IMR-90 (cell line): ENCODE measurements around the gene PNMA6F. TPM values are rescaled to one million over a fixed set of nuclear protein-coding genes. Genes with fewer than 3 reads are reported as not detected.
"Not testable (repeated sequence)": the region's sequence is repeated elsewhere in the genome, so short reads cannot be mapped to it uniquely, and the experiment has no call there.

Source experiments
- ATAC-seq: fragments of 200-7000 bp; cut with Tn5 transposase; 2 replicates; pipeline ENCODE4 v1.9.1; 2020; ENCODE audit warnings: low read depth, mild to moderate bottlenecking, moderate library complexity
- BruUV-seq: library from RNA; stranded (reverse); fragments of 400-500 nt; replicated peaks from 2 replicates; lab custom pipeline; 2021; lab: Mats Ljungman, UMichigan
- CTCF ChIA-PET: fragments of 300-600 bp; formaldehyde crosslinking; extraction: SDS; loops from one replicate; lab custom pipeline; 2021; ENCODE audit warnings: antibody characterized with exemption; lab: Yijun Ruan, JAX
- POLR2A ChIA-PET: fragments of 300-600 bp; sonication (Branson Sonifier 250); formaldehyde crosslinking; loops from one replicate; lab custom pipeline; 2022; ENCODE audit warnings: antibody characterized with exemption; ENCODE audit not compliant: unreplicated experiment; lab: Charles Lee
- DNase-seq: peaks from one replicate; pipeline ENCODE4 v3.0.0; 2013
- H2AFZ ChIP-seq: replicated peaks from 2 replicates; pipeline ENCODE3; 2013; ENCODE audit warnings: low read length, mild to moderate bottlenecking; ENCODE audit not compliant: poor library complexity
- H2AK5ac ChIP-seq: 2 replicates; pipeline ENCODE4 v1.6.1; 2013; ENCODE audit warnings: low read depth, low read length, inconsistent platforms
- H2AK9ac ChIP-seq: replicated peaks from 2 replicates; pipeline ENCODE3; 2013; ENCODE audit warnings: mild to moderate bottlenecking, low read depth, low read length, moderate library complexity; ENCODE audit not compliant: poor library complexity
- H2BK120ac ChIP-seq: 2 replicates; pipeline ENCODE4 v1.6.1; 2013; ENCODE audit warnings: low read depth, low read length, inconsistent platforms
- H2BK15ac ChIP-seq: 3 replicates; pipeline ENCODE4 v1.6.1; 2013; ENCODE audit warnings: low read depth, low read length, inconsistent platforms
- H2BK20ac ChIP-seq: 2 replicates; pipeline ENCODE4 v1.6.1; 2013; ENCODE audit warnings: low read depth, mild to moderate bottlenecking, inconsistent platforms, low read length, moderate library complexity
- H2BK5ac ChIP-seq: 2 replicates; pipeline ENCODE4 v1.6.1; 2013; ENCODE audit warnings: mild to moderate bottlenecking, low read depth, low read length, inconsistent platforms; ENCODE audit not compliant: poor library complexity, severe bottlenecking
- H3K14ac ChIP-seq: replicated peaks from 2 replicates; pipeline ENCODE4 v1.6.1; 2013; ENCODE audit warnings: low read depth, low read length, inconsistent platforms
- H3K18ac ChIP-seq: 2 replicates; pipeline ENCODE4 v1.6.1; 2013; ENCODE audit warnings: low read depth, low read length, control low read depth
- H3K23ac ChIP-seq: 2 replicates; pipeline ENCODE4 v1.6.1; 2013; ENCODE audit warnings: low read depth, low read length, inconsistent platforms
- H3K27ac ChIP-seq: 2 replicates; pipeline ENCODE4 v1.5.1; 2013; ENCODE audit warnings: mild to moderate bottlenecking, control low read depth, low read length; ENCODE audit not compliant: insufficient read depth
- H3K27me3 ChIP-seq: 2 replicates; pipeline ENCODE4 v1.6.1; 2013; ENCODE audit warnings: low read length; ENCODE audit not compliant: control insufficient read depth, insufficient read depth
- H3K36me3 ChIP-seq: 2 replicates; pipeline ENCODE4 v1.6.1; 2013; ENCODE audit warnings: low read length, mixed read lengths; ENCODE audit not compliant: control insufficient read depth, insufficient read depth
- H3K4ac ChIP-seq: 2 replicates; pipeline ENCODE4 v1.6.1; 2013; ENCODE audit warnings: low read depth, low read length, inconsistent platforms
- H3K4me1 ChIP-seq: 2 replicates; pipeline ENCODE4 v1.6.1; 2013; ENCODE audit warnings: low read length, mixed read lengths; ENCODE audit not compliant: control insufficient read depth, insufficient read depth
- H3K4me2 ChIP-seq: 2 replicates; pipeline ENCODE4 v1.6.1; 2013; ENCODE audit warnings: low read depth, mild to moderate bottlenecking, control low read depth, low read length, moderate library complexity
- H3K4me3 ChIP-seq: 2 replicates; pipeline ENCODE4 v1.5.1; 2013; ENCODE audit warnings: low read depth, mild to moderate bottlenecking, control low read depth, low read length, moderate library complexity; ENCODE audit not compliant: insufficient read depth
- H3K56ac ChIP-seq: 2 replicates; pipeline ENCODE4 v1.6.1; 2013; ENCODE audit warnings: low read length, inconsistent platforms; ENCODE audit not compliant: insufficient read depth; ENCODE audit errors: extremely low read depth
- H3K79me1 ChIP-seq, 2 experiments: 2 replicates each; pipeline ENCODE4 v1.6.1; 2013; ENCODE audit warnings: low read length in 2 of 2, inconsistent platforms in 1 of 2, low read depth in 1 of 2
- H3K9ac ChIP-seq: 2 replicates; pipeline ENCODE4 v1.6.1; 2013; ENCODE audit warnings: low read depth, low read length, control low read depth
- H3K9me1 ChIP-seq: 2 replicates; pipeline ENCODE4 v1.6.1; 2013; ENCODE audit warnings: low read length, inconsistent platforms; ENCODE audit not compliant: insufficient read depth
- H3K9me3 ChIP-seq: 2 replicates; pipeline ENCODE4 v1.6.1; 2013; ENCODE audit warnings: low read length; ENCODE audit not compliant: control insufficient read depth, insufficient read depth
- H4K20me1 ChIP-seq: 2 replicates; pipeline ENCODE4 v1.6.1; 2013; ENCODE audit warnings: low read length, inconsistent platforms; ENCODE audit not compliant: insufficient read depth
- H4K5ac ChIP-seq: 2 replicates; pipeline ENCODE4 v1.6.1; 2013; ENCODE audit warnings: mild to moderate bottlenecking, low read depth, low read length, control low read depth
- H4K8ac ChIP-seq, 2 experiments: 2 replicates each; pipeline ENCODE4 v1.6.1; 2013; ENCODE audit warnings: low read depth in 2 of 2, low read length in 2 of 2, control low read depth in 1 of 2, inconsistent platforms in 1 of 2
- H4K91ac ChIP-seq: 2 replicates; pipeline ENCODE4 v1.6.1; 2013; ENCODE audit warnings: low read depth, low read length, inconsistent platforms; ENCODE audit not compliant: insufficient read depth
- WGBS, 2 experiments: methylation state at CpG; one replicate each; pipeline versions ENCODE4 v1.1.5 to v1.1.7; 2013; ENCODE audit warnings: missing lambda C conversion rate in 2 of 2; ENCODE audit not compliant: insufficient read length in 1 of 2; ENCODE audit errors: extremely low coverage in 2 of 2; 5-methylcytosine and 5-hydroxymethylcytosine counted together
- dilution Hi-C: fragments of 300-500 bp; cut with HindIII; formaldehyde crosslinking; loops from one replicate; pipeline ENCODE4 v1.14.3; 2018; ENCODE audit warnings: low sequenced_read_pairs; ENCODE audit not compliant: unreplicated experiment
- in situ Hi-C: fragments of 300-500 bp; cut with MboI; formaldehyde crosslinking; loops from 3 replicates; pipeline ENCODE4 v1.14.3; 2019; ENCODE audit warnings: low sequenced_read_pairs, inconsistent platforms, mixed read lengths
- intact Hi-C: fragments of 100-400 bp; cut with micrococcal nuclease; formaldehyde crosslinking; loops from 2 replicates; pipeline ENCODE4 v1.10.0; 2022
- polyA plus RNA-seq, 3 experiments: library from polyadenylated mRNA; depleted of rRNA; stranded (reverse); fragments of >200 nt; gene quantifications; 2 replicates each; pipeline ENCODE4 v1.2.3, GENCODE V29; 2012; ENCODE audit warnings: low replicate concordance in 1 of 3
- total RNA-seq: library from RNA; depleted of rRNA; stranded (reverse); fragments of >200 nt; gene quantifications from 2 replicates; pipeline ENCODE4 v1.2.3, GENCODE V29; 2012

PNMA6F gene
- total and polyA plus RNA-seq, 2 of the 4 experiments (the other 2 are of a cell fraction): not detected

GRCh38 chrX:153281784-153282183 lies 39.8 kb downstream of the PNMA6F start:
- POLR2A ChIA-PET: not testable (repeated sequence)

GRCh38 chrX:153279304-153279703 lies 42.3 kb downstream of the PNMA6F start:
- H3K23ac ChIP-seq, BruUV-seq, in situ Hi-C loops, DNase-seq, H2BK5ac ChIP-seq, H3K4ac ChIP-seq, CTCF ChIA-PET, H4K5ac ChIP-seq, H2AK9ac ChIP-seq, H3K4me3 ChIP-seq, H2AK5ac ChIP-seq, H2BK120ac ChIP-seq, ATAC-seq, H3K27me3 ChIP-seq, H4K20me1 ChIP-seq, H3K9me1 ChIP-seq, H3K79me1 ChIP-seq, POLR2A ChIA-PET, H3K56ac ChIP-seq, H3K9me3 ChIP-seq, H3K18ac ChIP-seq, H3K4me2 ChIP-seq, H3K9ac ChIP-seq, dilution Hi-C loops, H2BK15ac ChIP-seq, H3K4me1 ChIP-seq, intact Hi-C loops, H3K14ac ChIP-seq, H3K27ac ChIP-seq, H4K8ac ChIP-seq, H4K91ac ChIP-seq, H3K36me3 ChIP-seq, H2AFZ ChIP-seq, H2BK20ac ChIP-seq: not testable (repeated sequence)
- no CpG with 5 or more reads among the region's 8 CpGs for WGBS, 2 experiments

More at GRCh38 chrX:153281784-153282183, 39.8 kb downstream of the PNMA6F start:
- H3K18ac ChIP-seq, H3K4ac ChIP-seq, H2AK5ac ChIP-seq, H3K79me1 ChIP-seq, H3K36me3 ChIP-seq, H4K8ac ChIP-seq, H3K9me1 ChIP-seq, H4K20me1 ChIP-seq, H3K23ac ChIP-seq, intact Hi-C loops, H3K27me3 ChIP-seq, CTCF ChIA-PET, H3K9ac ChIP-seq, dilution Hi-C loops, H3K14ac ChIP-seq, H3K9me3 ChIP-seq, H3K56ac ChIP-seq, H3K27ac ChIP-seq, H2BK120ac ChIP-seq, H2BK20ac ChIP-seq, in situ Hi-C loops, DNase-seq, H2BK15ac ChIP-seq, H2AK9ac ChIP-seq, H3K4me1 ChIP-seq, H4K91ac ChIP-seq, ATAC-seq, H3K4me3 ChIP-seq, H3K4me2 ChIP-seq, H2AFZ ChIP-seq, BruUV-seq, H2BK5ac ChIP-seq, H4K5ac ChIP-seq: not testable (repeated sequence)
- WGBS, 2 experiments: no CpG with 5 or more reads among the region's 3 CpGs
